ENCODE data around the gene SIGLEC12. TPM values are rescaled to one million over a fixed set of nuclear protein-coding genes. Genes with fewer than 3 reads are reported as not detected.

Gene SIGLEC12
- total and polyA plus RNA-seq, 2 donors (not counting 1 experiment from before 2014, with no cell fraction given), result 0.24 TPM; not detected in 1

GRCh38 chr19:51497666-51498065 lies 3.9 kb downstream of the SIGLEC12 start:
- no peaks in the 10 kb centered on the region for H3K79me2 ChIP-seq (ENCODE audit: control insufficient read depth, insufficient read depth, low read length)
- TF ChIP-seq, protein P1, sequence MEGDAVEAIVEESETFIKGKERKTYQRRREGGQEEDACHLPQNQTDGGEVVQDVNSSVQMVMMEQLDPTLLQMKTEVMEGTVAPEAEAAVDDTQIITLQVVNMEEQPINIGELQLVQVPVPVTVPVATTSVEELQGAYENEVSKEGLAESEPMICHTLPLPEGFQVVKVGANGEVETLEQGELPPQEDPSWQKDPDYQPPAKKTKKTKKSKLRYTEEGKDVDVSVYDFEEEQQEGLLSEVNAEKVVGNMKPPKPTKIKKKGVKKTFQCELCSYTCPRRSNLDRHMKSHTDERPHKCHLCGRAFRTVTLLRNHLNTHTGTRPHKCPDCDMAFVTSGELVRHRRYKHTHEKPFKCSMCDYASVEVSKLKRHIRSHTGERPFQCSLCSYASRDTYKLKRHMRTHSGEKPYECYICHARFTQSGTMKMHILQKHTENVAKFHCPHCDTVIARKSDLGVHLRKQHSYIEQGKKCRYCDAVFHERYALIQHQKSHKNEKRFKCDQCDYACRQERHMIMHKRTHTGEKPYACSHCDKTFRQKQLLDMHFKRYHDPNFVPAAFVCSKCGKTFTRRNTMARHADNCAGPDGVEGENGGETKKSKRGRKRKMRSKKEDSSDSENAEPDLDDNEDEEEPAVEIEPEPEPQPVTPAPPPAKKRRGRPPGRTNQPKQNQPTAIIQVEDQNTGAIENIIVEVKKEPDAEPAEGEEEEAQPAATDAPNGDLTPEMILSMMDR (IDR thresholded peaks at IDR 0.05), result no peak
- peaks cover 9 to 14% of the 10 kb centered on the region in 2 donors for H3K4me1 ChIP-seq (ENCODE audit: control insufficient read depth in 2 of 2, insufficient read depth in 2 of 2, low read length in 2 of 2)
- no peak overlapping the region for H3K4me2 ChIP-seq (replicated peaks; ENCODE audit: low read depth, low read length, poor library complexity, severe bottlenecking)
- H4K20me1 ChIP-seq (ENCODE audit: control insufficient read depth, insufficient read depth, low read length, poor library complexity, severe bottlenecking), result no peaks in the 10 kb centered on the region
- Mint-ChIP-seq H3K27ac (no peak overlapping the region), H3K4me1 (peaks cover 12% of the 10 kb centered on the region), H3K4me3 (no peak overlapping the region), H3K27me3 (peaks cover 23% of the 10 kb centered on the region), H3K9me3 (ENCODE audit: insufficient read depth) (no peaks in the 10 kb centered on the region)
- no peak overlapping the region for H3K9ac ChIP-seq (ENCODE audit: low read length)
- POLR2A ChIA-PET, result no interaction called here
- H3K9me3 ChIP-seq (ENCODE audit: control extremely low read depth in 1 of 3, control insufficient read depth in 2 of 3, insufficient read depth in 1 of 3, low read length in 2 of 3), result no peaks in the 10 kb centered on the region
- intact Hi-C loops (cut with micrococcal nuclease), result no loop called here
- no CpG with 5 or more reads among the region's 3 CpGs for WGBS (ENCODE audit: insufficient coverage)
- no peak overlapping the region for H3K4me3 ChIP-seq (ENCODE audit: control extremely low read depth in 1 of 5, extremely low read depth in 1 of 5, insufficient read depth in 1 of 5, low read depth in 2 of 5, low read length in 4 of 5)
- ATAC-seq (ENCODE audit: low read depth) (no peak), DNase-seq (no peak)
- no peak overlapping the region for H2AFZ ChIP-seq (ENCODE audit: insufficient read depth, low read depth, low read length, poor library complexity, severe bottlenecking)
- no peaks in the 10 kb centered on the region for H3K36me3 ChIP-seq (replicated peaks in 1 of 2; ENCODE audit: control extremely low read depth in 1 of 2, control insufficient read depth in 1 of 2, extremely low read depth in 1 of 2, insufficient read depth in 2 of 2, low read length in 1 of 2)
- CTCF ChIA-PET, result interaction anchor here (1.5 kb wide), 1 partner anchor 24 kb away, joined by 4 read pairs; no protein-coding TSS in a partner anchor
- peaks cover 0 to 7% (median 0%) of the 10 kb centered on the region in 4 experiments for H3K27me3 ChIP-seq (replicated peaks in 1 of 4; ENCODE audit: control extremely low read depth in 1 of 4, control insufficient read depth in 3 of 4, insufficient read depth in 4 of 4, low read length in 3 of 4)
- no peak overlapping the region for H3K27ac ChIP-seq (ENCODE audit: low read length in 2 of 2)

DNA sequence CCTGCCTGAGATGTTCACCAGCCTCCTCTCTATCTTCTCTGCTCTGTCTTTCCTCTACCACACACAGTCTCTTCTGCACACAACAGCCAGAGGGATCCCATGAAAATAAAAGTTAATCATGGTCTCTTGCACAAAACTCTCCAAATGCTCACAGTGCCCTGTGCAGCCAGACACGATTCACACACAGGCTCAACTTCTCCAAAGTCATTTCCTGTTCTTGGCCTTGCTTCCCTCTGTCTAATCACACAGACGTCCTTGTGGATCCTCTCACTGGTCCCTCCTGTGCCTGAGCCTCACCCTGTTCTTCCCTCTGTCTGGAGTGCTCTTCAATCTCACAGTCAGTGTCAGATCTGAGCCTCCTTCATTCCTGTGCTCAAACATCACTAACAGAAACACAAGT lies 7.8 kb downstream of the SIGLEC12 start:
- Histone ChIP-seq H3K27ac (ENCODE audit: low read length in 2 of 2) (no peak overlapping the region), H3K27me3 (replicated peaks in 1 of 4; ENCODE audit: control extremely low read depth in 1 of 4, control insufficient read depth in 3 of 4, insufficient read depth in 4 of 4, low read length in 3 of 4) (peaks cover 0 to 10% (median 0%) of the 10 kb centered on the region in 4 experiments), H3K79me2 (ENCODE audit: control insufficient read depth, insufficient read depth, low read length) (no peaks in the 10 kb centered on the region), H3K4me1 (ENCODE audit: control insufficient read depth in 2 of 2, insufficient read depth in 2 of 2, low read length in 2 of 2) (no peaks in the 10 kb centered on the region), H4K20me1 (ENCODE audit: control insufficient read depth, insufficient read depth, low read length, poor library complexity, severe bottlenecking) (no peaks in the 10 kb centered on the region), H3K9me3 (ENCODE audit: control extremely low read depth in 1 of 3, control insufficient read depth in 2 of 3, insufficient read depth in 1 of 3, low read length in 2 of 3) (no peaks in the 10 kb centered on the region), H2AFZ (ENCODE audit: insufficient read depth, low read depth, low read length, poor library complexity, severe bottlenecking) (no peak overlapping the region), H3K9ac (ENCODE audit: low read length) (no peak overlapping the region), H3K4me3 (ENCODE audit: control extremely low read depth in 1 of 5, extremely low read depth in 1 of 5, insufficient read depth in 1 of 5, low read depth in 2 of 5, low read length in 4 of 5) (no peak overlapping the region), H3K36me3 (replicated peaks in 1 of 2; ENCODE audit: control extremely low read depth in 1 of 2, control insufficient read depth in 1 of 2, extremely low read depth in 1 of 2, insufficient read depth in 2 of 2, low read length in 1 of 2) (no peaks in the 10 kb centered on the region), H3K4me2 (replicated peaks; ENCODE audit: low read depth, low read length, poor library complexity, severe bottlenecking) (no peak overlapping the region)
- Mint-ChIP-seq H3K27ac (no peak overlapping the region), H3K27me3 (peaks cover 40% of the 10 kb centered on the region), H3K4me1 (no peaks in the 10 kb centered on the region), H3K9me3 (ENCODE audit: insufficient read depth) (no peaks in the 10 kb centered on the region), H3K4me3 (no peak overlapping the region)
- intact Hi-C loops (cut with micrococcal nuclease), result no loop called here
- ATAC-seq (ENCODE audit: low read depth), result no peak
- ChIA-PET POLR2A (no interaction called here), CTCF (no interaction called here)
- DNase-seq, result no peak
- TF ChIP-seq, protein P1 (IDR thresholded peaks at IDR 0.05), result no peak
- TF ChIP-seq EZH2 (IDR thresholded peaks at IDR 0.05; ENCODE audit: borderline replicate concordance, insufficient read depth, low read depth, low read length, poor library complexity, severe bottlenecking), result no peak
- 0% methylated on average over 2 of the region's 2 CpGs for WGBS (ENCODE audit: insufficient coverage)
